ENCODE data around the gene NPIPB2.

DNA sequence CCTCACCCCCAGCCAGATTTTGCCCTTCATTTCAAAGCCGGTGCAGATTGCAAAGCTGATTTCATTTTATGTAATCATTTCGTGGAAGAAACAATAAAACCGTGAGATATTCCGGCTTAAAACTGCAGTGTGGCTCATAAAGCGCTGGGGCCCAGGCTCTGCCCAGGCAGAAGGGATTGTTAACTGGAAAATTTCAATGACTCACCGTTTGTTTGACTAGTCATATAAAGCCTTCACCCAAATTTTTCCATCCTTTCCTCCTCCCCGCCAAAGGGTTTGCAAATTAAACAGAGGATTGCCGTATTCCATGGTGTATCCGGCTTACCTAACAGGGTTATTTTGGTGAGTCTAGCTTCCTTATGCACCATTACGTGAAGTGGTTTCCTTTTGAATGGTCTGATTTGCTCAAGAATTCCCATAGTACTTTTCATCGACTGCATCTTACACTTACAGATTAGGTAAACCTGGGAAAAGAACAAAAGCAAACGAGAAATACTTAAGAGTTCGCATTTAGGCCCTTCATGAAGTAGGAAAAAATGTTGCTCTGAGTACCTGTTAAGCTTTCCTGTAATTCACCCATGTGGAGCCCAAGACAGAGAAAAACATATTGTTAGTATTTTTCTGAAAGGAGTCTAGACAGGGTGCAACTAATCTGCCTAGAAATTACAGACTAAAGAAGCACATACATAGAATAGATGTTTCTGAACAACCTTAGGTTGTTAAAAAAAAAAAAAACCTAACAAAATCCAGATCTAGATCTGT, 25.1 kb downstream of the NPIPB2 start:
- TF ChIP-seq, protein P1, sequence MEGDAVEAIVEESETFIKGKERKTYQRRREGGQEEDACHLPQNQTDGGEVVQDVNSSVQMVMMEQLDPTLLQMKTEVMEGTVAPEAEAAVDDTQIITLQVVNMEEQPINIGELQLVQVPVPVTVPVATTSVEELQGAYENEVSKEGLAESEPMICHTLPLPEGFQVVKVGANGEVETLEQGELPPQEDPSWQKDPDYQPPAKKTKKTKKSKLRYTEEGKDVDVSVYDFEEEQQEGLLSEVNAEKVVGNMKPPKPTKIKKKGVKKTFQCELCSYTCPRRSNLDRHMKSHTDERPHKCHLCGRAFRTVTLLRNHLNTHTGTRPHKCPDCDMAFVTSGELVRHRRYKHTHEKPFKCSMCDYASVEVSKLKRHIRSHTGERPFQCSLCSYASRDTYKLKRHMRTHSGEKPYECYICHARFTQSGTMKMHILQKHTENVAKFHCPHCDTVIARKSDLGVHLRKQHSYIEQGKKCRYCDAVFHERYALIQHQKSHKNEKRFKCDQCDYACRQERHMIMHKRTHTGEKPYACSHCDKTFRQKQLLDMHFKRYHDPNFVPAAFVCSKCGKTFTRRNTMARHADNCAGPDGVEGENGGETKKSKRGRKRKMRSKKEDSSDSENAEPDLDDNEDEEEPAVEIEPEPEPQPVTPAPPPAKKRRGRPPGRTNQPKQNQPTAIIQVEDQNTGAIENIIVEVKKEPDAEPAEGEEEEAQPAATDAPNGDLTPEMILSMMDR (IDR thresholded peaks at IDR 0.05), result no peak
- no peak for TF ChIP-seq POLR2A (IDR thresholded peaks at IDR 0.05)
